GM11168 (cell line): ENCODE results near the gene HMCN2.

ENCODE experiments used
- in situ Hi-C: fragments of 300-500 bp; cut with MboI; formaldehyde crosslinking; loops from one replicate; pipeline ENCODE4 v1.12.0; 2022; ENCODE audit warnings: low sequenced_read_pairs; ENCODE audit not compliant: unreplicated experiment

The HMCN2 gene

GRCh38 chr9:130352586-130353285 is 87.2 kb downstream of the HMCN2 start:
- in situ Hi-C loops = no loop called here

- in situ Hi-C loops = no loop called here
These were observed 88.8 kb downstream of the HMCN2 start for GRCh38 chr9:130354378-130354777.

GRCh38 chr9:130354806-130355205 is 89.2 kb downstream of the HMCN2 start:
- in situ Hi-C loops = no loop called here

- in situ Hi-C loops = no loop called here
These were observed 90.5 kb downstream of the HMCN2 start for GRCh38 chr9:130356033-130356432.

- in situ Hi-C loops = no loop called here
These were observed 91.5 kb downstream of the HMCN2 start for GRCh38 chr9:130356877-130357584.

- in situ Hi-C loops = no loop called here
These were observed 93.4 kb downstream of the HMCN2 start for GRCh38 chr9:130358928-130359327.

- in situ Hi-C loops = no loop called here
These were observed 94.3 kb downstream of the HMCN2 start for GRCh38 chr9:130359819-130360218.

- in situ Hi-C loops = no loop called here
These were observed 95.1 kb downstream of the HMCN2 start for GRCh38 chr9:130360672-130361071.

GRCh38 chr9:130361873-130362362 is 96.4 kb downstream of the HMCN2 start:
- in situ Hi-C loops = no loop called here

- in situ Hi-C loops = no loop called here
These were observed 97.1 kb downstream of the HMCN2 start for GRCh38 chr9:130362691-130363090.

- in situ Hi-C loops = no loop called here
These were observed 98.3 kb downstream of the HMCN2 start for GRCh38 chr9:130363755-130364404.

- in situ Hi-C loops = no loop called here
These were observed 99.2 kb downstream of the HMCN2 start for GRCh38 chr9:130364619-130365322.

GRCh38 chr9:130365323-130365721 is 99.8 kb downstream of the HMCN2 start:
- in situ Hi-C loops = no loop called here

GRCh38 chr9:130366072-130366471 is 100.5 kb downstream of the HMCN2 start:
- in situ Hi-C loops = no loop called here

- in situ Hi-C loops = no loop called here
These were observed 101.5 kb downstream of the HMCN2 start for GRCh38 chr9:130366888-130367550.

GRCh38 chr9:130368631-130369103 is 103.1 kb downstream of the HMCN2 start:
- in situ Hi-C loops = no loop called here

GRCh38 chr9:130370226-130370625 is 104.7 kb downstream of the HMCN2 start:
- in situ Hi-C loops = no loop called here

GRCh38 chr9:130371196-130371966 is 105.8 kb downstream of the HMCN2 start:
- in situ Hi-C loops = no loop called here

GRCh38 chr9:130372057-130372456 is 106.5 kb downstream of the HMCN2 start:
- in situ Hi-C loops = no loop called here
